NCI-H345 treated with DMSO at 0.1 percent for 48 hours (cell line): ENCODE data around the gene SLC4A8.
A peak's percentile ranks its signal among the peaks of the same experiment; 100 is the strongest.

ENCODE experiments used
- DNase-seq: peaks from one replicate; lab custom pipeline; 2025; ENCODE audit not compliant: unreplicated experiment; lab: John Stamatoyannopoulos, UW

The SLC4A8 gene

GRCh38 chr12:51395283-51396230 lies 29.1 kb upstream of the SLC4A8 start:
- no peak for DNase-seq

DNA sequence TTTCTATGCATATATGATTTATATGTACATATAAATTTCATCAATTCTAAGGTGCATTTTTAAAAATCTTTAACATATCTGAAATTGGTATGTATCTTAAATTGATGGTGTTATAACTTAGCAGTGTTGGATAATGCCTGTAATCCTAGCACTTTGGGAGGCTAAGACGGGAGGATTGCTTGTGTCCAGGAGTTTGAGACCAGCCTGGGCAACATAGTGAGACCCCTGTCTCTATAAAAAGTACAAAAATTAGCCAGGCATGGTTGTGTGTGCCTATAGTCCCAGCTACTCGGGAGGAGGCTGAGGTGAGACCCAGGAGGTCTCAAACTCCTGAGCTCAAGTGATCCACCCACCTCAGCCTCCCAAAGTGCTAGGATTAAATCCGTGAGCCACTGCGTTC lies 27.0 kb upstream of the SLC4A8 start:
- no peak for DNase-seq

DNA sequence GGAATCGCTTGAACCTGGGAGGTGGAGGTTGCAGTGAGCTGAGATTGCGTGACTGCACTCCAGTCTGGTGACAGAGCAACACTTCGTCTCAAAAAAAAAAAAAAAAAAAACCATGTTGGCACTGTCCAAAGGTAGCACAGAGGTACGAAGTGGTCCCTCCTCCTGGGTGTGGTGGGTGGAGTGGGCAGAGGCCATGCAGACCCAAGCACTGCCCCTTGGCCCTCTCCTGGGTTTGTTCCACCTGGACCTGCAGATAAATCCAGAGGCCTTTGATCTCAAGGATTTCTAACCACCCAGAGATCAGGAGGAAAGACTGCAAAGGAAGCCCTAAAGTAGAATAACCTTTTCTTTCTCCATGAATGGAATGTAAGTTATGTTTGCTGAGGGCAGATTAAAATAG lies 24.7 kb upstream of the SLC4A8 start:
- no peak for DNase-seq

GRCh38 chr12:51401020-51401419 lies 23.6 kb upstream of the SLC4A8 start:
- DNase-seq: no peak

- DNase-seq: no peak
Measured at GRCh38 chr12:51401486-51401885, 23.1 kb upstream of the SLC4A8 start.

- no peak for DNase-seq
Measured at GRCh38 chr12:51401900-51402299, 22.7 kb upstream of the SLC4A8 start.

- no peak for DNase-seq
Measured at GRCh38 chr12:51403159-51403558, 21.5 kb upstream of the SLC4A8 start.

DNA sequence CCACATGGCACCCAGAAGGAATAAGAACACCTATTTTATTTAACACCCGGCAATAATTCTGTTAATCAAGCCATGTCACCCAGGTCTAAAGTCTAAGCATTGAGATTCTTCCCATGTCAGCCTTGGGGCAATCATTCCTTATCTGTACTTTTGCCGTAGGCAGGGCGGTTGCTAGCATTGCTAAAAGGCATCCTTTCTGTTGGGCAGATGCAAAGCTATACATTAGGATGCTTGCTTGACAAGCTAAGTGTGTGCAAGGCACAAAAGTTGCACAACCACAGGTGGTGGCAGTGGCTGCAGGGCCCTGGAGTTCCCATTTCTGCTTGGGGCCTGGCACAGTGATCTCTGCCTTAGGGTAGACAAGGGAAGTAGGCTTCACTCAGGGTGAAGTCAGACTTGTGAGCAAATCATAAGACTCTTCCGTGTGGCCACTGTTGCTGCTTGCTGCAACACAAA lies 20.9 kb upstream of the SLC4A8 start:
- no peak for DNase-seq

DNA sequence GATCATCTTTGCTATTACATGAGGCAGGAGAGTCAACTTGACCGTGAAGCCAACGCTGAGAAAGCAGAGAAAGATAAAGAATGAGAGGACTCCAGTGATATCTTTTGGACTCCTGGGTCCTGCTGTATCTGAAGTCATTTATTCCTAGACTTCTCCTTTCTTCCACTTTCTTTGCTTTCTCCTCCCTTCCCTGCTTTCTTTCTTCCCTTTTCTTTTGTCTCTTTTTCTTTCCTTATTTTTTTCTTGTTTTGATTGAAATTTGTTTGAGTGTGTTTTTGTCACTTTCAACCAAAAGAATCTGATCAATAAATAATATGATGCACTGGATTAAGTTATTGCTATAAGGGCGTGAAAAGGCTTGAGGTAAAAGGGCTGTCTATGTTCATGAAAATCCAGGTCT lies 20.0 kb upstream of the SLC4A8 start:
- DNase-seq: no peak

DNA sequence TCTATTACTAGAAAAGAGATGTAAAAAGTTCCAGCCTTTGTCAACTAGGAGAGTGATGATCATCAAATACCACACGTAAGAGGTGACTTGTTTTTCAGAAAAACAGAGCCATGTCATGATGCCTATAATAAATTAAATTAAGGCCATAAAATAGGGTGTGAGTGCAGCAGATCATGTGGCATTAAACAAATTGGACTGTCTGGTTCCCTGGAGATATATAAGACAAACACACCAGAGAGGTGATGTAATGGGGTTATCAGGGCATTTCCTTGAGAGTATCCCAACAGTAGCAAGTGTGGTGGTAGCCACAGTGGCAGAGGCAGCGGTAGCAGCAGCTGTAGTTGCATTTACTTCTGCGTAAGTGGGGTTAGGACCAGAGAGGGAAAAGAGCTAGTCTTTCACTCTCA lies 18.8 kb upstream of the SLC4A8 start:
- no peak for DNase-seq

GRCh38 chr12:51406290-51406689 lies 18.3 kb upstream of the SLC4A8 start:
- DNase-seq: no peak

- no peak for DNase-seq
Measured at GRCh38 chr12:51406859-51407258, 17.8 kb upstream of the SLC4A8 start.

DNA sequence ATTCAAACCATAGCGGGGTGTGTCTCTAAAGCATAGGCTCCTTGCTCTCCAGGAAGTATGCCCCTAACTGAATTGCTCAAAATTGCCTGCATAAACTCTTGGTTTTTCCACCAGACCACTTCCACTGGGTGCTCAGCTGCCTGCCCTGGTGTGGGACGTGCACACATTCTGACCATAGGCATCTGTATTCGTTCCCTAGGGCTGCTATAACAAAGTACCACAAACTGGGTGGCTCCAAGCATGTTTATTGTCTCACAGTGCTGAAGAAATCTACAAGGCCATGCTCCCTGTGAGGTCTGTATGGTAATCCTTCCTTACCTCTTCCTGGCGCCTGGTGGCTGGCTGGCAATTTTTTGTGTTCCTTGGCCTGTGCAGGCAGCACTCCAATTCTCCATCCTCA lies 17.0 kb upstream of the SLC4A8 start:
- DNase-seq: no peak

- no peak for DNase-seq
Measured at GRCh38 chr12:51409846-51410245, 14.8 kb upstream of the SLC4A8 start.

GRCh38 chr12:51413149-51413548 lies 11.5 kb upstream of the SLC4A8 start:
- no peak for DNase-seq

GRCh38 chr12:51413791-51414190 lies 10.8 kb upstream of the SLC4A8 start:
- DNase-seq: no peak

- DNase-seq: no peak
Measured at GRCh38 chr12:51415931-51416330, 8.7 kb upstream of the SLC4A8 start.

DNA sequence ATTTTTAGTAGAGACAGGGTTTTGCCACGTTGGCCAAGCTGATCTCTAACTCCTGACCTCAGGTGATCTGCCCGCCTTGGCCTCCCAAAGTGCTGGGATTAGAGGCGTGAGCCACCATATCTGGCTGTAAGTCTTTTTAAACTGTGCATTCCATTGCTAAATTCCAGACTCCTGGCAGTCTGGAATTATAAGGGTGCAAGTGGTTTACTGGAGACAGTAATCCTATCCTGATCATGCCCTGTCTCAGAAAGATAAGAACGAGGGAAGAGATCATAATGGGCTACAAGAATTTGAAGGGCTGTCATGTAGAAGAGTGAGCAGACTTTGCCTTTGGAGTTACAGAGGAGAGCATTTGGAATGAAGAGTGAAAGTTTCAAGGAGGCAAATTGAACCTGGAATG lies 6.8 kb upstream of the SLC4A8 start:
- DNase-seq: no peak

DNA sequence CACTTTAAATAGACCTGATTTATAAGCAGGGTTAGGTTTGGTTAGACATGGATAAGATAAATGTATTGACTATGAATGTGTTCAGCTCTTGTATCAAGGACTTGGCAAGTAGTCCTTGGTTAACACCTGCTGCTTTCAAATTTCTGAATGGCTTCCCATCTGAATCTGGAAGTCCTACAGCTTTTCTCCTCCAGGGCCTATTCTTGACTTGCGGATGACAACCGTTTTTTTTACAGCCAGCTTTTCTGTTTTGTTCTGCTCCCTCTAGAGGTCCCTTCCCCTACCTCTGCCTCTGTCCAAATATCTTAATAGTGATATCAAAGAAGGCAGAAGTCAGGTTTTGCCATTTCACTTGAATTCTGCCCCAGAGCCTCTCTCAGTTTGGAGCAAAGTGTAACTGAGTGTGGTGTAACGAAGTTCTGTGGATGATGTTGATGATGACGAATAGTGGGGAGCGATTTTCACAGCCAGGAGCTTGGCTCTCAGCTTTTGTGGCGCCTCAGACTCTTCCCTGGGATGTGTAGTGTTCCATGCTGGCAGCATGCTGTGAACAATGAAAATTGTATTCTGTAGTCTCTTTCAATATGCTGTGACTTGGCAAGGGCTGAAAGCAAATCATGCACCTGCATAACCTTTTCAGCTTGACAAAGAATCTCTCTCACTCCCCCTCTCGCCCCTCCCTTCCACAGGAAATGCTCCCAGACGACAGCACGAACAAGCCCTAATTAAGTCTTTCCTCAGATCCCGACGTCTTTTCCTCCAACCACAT lies 5.0 kb upstream of the SLC4A8 start:
- peak; percentile 93 for DNase-seq

GRCh38 chr12:51421266-51421884 lies 3.3 kb upstream of the SLC4A8 start:
- DNase-seq: peak; percentile 55

DNA sequence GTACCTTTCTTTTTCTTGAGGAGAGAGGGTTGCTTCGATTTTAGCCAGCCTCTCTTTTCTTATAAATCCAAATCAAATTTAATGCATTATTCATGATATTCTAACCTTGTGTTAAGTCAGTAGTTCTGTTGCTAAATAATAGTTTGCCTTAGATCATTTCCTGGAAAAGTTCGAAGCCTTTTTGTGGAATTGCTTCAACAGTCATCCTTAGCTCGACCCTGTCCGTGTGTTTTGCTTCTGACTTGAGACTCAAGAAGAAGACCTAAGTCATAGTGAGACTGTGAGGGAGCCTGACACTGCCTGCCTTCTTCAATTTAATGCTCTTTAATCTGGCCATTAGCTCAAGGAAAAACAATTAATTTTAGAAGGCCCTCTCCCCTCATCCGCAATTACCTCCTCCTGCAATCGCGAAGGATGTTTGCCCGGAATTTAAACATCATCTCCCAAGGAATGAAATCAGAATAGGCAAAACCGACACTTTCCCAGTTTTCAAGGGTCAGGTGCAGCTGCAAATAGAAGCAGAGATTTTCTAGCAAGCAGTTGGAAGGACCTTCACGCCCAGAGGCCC lies 453 bp upstream of the SLC4A8 start:
- DNase-seq: no peak
